GM21390 (cell line): ENCODE data around the gene FANCL.
"Not testable (repeated sequence)": the region's sequence is repeated elsewhere in the genome, so short reads cannot be mapped to it uniquely, and the experiment has no call there.

ENCODE experiments used
- ATAC-seq: cut with Tn5 transposase; IDR thresholded peaks from one replicate; pipeline ENCODE4 v1.9.1; 2021; ENCODE audit not compliant: unreplicated experiment

FANCL gene

DNA sequence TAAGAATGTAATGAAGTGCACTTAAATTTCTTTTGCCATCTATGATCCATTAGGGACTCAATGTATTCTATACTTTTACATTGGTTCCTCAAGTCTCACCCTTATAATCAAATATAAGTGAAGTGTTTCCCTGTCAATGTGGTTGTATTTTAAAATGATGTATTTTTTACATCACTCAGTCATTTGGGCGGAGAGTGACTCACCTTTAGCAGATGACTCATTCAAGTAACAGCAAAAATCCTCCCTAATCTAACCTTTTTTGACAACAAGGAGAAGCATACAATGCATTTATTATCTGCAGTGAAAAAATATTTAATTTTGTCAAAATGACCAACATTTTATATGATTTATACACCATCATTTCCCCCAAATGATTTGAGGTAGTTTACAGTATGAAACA lies 94.4 kb downstream of the FANCL start:
- ATAC-seq = no peak

- ATAC-seq = not testable (repeated sequence)
Measured at GRCh38 chr2:58145769-58146168, 95.4 kb downstream of the FANCL start.

- no peak for ATAC-seq
Measured at GRCh38 chr2:58140508-58141072, 100.5 kb downstream of the FANCL start.

GRCh38 chr2:58138396-58139030 lies 102.6 kb downstream of the FANCL start:
- ATAC-seq = no peak

DNA sequence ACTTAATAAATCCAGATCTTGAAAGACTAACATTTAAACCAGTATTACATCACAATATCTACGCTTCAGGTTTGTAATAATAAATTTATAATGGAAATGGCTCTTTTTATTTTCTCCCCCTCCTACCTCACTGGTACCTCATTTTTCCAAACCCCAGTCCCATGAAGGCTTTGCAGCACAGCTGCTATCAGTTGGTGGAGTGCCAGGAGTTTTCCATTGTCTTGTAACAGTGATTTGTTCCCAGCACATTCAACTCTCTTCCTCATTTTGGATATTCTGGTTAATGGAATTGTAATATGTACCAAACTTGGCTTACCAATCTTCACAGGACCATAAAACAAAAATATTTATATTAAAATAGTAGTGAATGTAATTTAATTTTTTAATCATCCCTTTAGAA lies 103.3 kb downstream of the FANCL start:
- no peak for ATAC-seq

DNA sequence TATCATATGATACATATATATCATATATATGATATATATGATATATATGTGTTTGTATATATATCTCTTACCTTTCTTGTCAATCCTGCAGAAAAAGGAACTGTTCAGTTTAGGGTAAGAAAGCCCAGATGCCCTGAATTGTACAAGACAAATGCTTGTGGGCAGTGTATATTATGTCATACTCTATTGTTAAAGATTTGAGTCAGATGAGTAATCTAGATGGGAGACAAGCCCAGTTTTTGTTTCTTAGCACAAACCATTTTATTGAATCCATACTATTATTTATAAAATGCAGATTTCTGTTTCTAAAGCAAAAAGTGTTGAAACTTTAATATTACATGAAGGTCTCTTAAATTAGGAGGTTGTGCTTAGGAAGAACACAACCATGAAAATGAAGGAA lies 103.9 kb downstream of the FANCL start:
- no peak for ATAC-seq

DNA sequence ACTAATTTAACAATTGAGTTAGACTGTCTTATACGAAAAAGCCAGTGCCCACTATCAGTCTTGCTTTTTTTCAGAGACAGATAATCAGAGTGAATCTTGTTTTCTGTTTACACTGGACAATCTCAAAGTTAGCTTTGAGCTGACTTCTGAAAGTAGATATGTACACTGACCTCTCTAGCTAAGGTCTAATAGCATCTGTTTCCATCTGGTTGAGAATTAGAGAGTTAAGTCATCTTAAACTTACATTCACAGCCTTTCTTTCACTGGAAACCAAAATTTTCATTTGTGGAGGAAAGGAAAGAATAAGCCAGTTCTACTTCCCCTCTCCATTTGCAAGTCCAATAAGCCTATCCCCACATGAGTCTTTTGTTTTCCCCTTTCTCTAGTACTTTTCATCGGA lies 105.3 kb downstream of the FANCL start:
- ATAC-seq = no peak

DNA sequence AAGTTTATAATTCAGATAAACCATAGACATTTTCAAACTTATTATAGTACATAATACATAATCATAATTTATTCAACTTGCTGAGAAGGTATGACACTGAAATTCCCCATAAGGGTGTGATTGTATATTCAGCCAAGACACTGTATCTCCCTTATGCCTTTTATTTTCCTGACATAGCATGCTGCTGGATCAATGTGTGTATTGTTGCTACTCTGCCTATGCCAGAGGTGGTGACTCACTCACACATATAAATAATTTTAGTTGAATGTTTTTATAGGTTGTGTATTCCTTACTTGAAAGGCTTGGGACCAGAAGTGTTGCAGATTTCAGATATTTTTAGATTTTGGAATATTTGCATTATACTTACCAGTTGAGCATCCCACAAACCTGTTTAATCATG lies 107.7 kb downstream of the FANCL start:
- ATAC-seq = no peak

- no peak for ATAC-seq
Measured at GRCh38 chr2:58131191-58132011, 109.7 kb downstream of the FANCL start.

DNA sequence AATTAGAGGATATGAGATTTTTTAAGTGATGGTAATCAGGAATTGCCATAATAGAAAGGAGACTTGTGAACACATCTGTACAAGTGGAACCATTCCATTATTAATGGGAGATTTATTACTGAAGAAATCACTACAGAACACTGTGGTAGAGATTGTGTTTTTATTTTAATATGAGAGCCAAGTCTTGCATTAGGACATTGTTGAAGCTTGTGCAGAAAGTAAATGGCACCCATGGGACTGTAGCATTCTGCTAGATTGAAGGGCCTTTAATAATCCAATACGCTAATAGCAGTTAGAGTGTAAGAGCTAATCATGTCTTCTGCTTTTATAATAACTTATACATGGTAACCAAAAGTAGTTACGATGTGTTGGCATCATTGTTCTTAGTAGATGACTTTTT lies 110.9 kb downstream of the FANCL start:
- no peak for ATAC-seq

DNA sequence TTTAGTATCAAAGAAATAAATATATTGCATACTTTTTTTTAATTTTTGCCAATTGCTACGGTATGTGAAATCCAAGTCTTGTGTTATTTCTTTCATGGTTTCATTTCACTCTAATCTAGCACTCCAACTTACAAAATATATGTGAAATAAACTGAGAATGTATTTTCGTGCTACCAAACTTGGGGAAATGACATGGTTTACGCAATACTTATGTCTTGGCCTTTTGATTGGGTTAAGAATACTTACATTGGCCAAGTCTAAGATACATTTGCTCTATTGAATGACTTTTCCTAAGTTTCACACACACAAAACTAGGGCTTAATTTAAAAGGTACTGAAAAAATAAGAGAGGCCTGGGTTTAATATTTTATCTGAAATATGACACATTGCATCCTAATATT lies 114.0 kb downstream of the FANCL start:
- ATAC-seq = no peak

GRCh38 chr2:58122540-58122939 lies 118.6 kb downstream of the FANCL start:
- no peak for ATAC-seq

DNA sequence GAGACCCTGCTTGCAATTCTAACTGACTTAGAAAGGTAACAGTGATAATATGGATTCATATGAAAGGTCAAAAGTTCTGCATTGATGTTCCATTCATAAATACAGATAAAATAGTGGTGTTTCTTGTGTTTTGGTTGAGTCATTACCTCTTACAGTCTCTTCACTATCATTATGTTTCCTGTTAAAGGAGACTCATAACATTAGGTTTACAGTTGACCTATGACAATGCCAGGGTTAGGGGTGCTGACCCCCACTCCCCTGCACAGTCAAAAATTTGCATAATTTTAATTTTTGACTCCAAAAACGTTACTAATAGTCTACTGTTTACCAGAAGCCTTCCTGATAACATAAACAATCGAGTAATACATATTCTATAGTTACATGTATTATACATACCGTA lies 119.1 kb downstream of the FANCL start:
- ATAC-seq = no peak

DNA sequence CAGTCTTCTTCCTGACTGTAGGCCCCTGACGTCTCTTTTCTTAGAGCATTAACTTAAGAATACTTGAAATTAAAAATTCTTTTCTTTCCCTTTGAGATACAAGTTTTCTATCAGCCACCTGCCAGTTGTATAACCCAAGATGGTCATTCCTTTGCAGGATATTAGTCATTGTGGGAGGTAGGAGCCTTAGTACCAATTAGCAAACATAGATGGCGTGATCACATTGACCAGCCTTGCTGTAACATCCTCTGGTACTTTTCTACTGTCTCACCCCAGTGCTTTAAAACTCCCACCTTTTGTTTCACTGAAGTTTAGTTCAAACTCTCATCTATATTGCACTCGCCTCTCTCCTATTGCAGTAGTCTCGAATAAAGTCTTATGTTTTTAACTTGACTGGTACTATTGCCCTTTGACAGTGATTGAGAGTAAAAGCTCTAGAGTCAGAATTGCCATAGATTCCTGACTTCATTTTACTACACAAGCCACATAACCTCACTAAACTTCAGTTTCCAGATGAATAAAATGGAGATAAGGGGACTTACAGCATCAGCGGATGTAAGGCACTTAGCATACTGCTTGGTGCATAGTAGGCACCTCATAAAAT lies 120.4 kb downstream of the FANCL start:
- no peak for ATAC-seq

DNA sequence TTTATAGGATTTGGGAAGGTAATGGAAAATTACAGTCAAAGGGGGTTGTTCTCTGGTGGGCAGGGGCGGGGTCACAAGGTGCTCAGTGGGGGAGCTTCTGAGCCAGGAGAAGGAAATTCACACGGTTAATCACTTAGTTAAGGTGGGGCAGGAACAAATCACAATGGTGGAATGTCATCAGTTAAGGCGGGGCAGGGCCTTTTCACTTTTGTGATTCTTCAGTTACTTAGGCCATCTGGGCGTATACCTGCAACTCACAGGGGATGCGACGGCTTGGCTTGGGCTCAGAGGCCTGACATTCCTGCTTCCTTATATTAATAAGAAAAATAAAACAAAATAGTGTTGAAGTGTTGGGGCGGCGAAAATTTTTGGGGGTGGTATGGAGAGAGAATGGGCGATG lies 127.6 kb downstream of the FANCL start:
- ATAC-seq = not testable (repeated sequence)

DNA sequence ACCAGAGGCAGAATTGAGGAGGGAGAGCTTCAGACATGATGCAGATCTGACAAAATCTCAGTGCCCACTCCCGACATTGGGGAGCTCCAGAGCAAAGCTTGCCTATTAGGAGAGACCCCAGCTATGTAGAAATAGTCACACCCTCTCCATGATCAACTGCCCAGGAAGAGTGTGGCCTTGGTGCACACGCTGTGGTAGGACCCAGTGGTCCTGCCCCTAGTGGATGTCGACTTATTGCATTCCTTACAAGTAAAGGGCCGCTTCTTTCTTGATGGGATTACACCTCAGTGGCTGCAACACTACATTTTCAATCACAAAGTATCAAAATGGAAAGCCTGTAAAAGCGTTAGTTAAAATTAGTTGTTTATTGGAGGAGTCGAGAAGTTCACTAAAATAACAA lies 130.4 kb downstream of the FANCL start:
- no peak for ATAC-seq

DNA sequence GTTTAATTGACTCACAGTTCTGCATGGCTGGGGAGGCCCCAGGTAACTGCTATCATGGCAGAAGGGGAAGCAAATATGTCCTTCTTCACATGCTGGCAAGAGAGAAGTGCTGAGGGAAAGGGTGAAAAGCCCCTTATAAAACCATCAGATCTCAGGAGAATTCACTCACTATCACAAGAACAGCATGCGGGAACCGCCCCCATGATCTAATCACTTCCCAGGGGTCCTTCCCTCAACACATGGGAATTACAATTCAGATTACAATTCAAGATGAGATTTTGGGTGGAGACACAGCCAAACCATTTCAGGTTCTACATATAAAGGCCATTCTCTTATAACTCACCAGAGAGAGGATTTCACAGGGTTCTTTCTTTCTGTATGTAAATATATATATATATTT lies 131.6 kb downstream of the FANCL start:
- no peak for ATAC-seq
